ENCODE measurements around the gene MAT2B.

DNA sequence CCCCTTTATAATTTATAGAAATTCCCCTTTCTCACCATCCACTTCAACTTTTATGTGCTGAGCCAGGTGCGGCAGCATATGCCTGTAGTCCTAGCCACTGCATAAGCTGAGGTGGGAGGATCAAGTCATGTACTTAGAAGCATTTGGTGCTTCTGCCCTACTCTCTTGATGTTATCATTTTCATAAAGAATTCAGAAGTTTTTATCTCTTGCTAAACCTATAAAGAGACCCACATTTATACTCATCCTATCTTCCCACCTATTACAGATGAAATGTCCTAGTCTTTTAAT lies 26.5 kb upstream of the MAT2B start:
- TF ChIP-seq, protein P1, sequence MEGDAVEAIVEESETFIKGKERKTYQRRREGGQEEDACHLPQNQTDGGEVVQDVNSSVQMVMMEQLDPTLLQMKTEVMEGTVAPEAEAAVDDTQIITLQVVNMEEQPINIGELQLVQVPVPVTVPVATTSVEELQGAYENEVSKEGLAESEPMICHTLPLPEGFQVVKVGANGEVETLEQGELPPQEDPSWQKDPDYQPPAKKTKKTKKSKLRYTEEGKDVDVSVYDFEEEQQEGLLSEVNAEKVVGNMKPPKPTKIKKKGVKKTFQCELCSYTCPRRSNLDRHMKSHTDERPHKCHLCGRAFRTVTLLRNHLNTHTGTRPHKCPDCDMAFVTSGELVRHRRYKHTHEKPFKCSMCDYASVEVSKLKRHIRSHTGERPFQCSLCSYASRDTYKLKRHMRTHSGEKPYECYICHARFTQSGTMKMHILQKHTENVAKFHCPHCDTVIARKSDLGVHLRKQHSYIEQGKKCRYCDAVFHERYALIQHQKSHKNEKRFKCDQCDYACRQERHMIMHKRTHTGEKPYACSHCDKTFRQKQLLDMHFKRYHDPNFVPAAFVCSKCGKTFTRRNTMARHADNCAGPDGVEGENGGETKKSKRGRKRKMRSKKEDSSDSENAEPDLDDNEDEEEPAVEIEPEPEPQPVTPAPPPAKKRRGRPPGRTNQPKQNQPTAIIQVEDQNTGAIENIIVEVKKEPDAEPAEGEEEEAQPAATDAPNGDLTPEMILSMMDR (conservative IDR thresholded peaks at IDR 0.05) = no peak
- TF ChIP-seq EZH2 (IDR thresholded peaks at IDR 0.05; ENCODE audit: low read depth) = no peak

Measured in PC-9 (cell line).